ENCODE results near the gene SNRPA1.

SNRPA1 gene

GRCh38 chr15:101310508-101310907 is 15.5 kb upstream of the SNRPA1 start:
- TF ChIP-seq ZFX (IDR thresholded peaks at IDR 0.05), result no peak
- TF ChIP-seq CTCF (conservative IDR thresholded peaks at IDR 0.05), result no peak
- H3K27ac ChIP-seq, result no peak overlapping the region

- H3K27ac ChIP-seq, result no peak overlapping the region
- TF ChIP-seq CTCF (conservative IDR thresholded peaks at IDR 0.05), result no peak
- TF ChIP-seq ZFX (IDR thresholded peaks at IDR 0.05), result no peak
These were observed 15.1 kb upstream of the SNRPA1 start for GRCh38 chr15:101310161-101310480.

- H3K27ac ChIP-seq, result no peak overlapping the region
- TF ChIP-seq CTCF (conservative IDR thresholded peaks at IDR 0.05) (no peak), ZFX (IDR thresholded peaks at IDR 0.05) (no peak)
These were observed 14.6 kb upstream of the SNRPA1 start for GRCh38 chr15:101309436-101310160.

GRCh38 chr15:101308604-101309435 is 13.8 kb upstream of the SNRPA1 start:
- TF ChIP-seq ZFX (IDR thresholded peaks at IDR 0.05), result no peak
- no peak for TF ChIP-seq CTCF (conservative IDR thresholded peaks at IDR 0.05)
- no peak overlapping the region for H3K27ac ChIP-seq

GRCh38 chr15:101307897-101308603 is 13.0 kb upstream of the SNRPA1 start:
- no peak for TF ChIP-seq CTCF (conservative IDR thresholded peaks at IDR 0.05)
- TF ChIP-seq ZFX (IDR thresholded peaks at IDR 0.05), result no peak
- H3K27ac ChIP-seq, result no peak overlapping the region

- no peak overlapping the region for H3K27ac ChIP-seq
- TF ChIP-seq ZFX (IDR thresholded peaks at IDR 0.05) (no peak), CTCF (conservative IDR thresholded peaks at IDR 0.05) (no peak)
These were observed 12.2 kb upstream of the SNRPA1 start for GRCh38 chr15:101307048-101307896.
